Neural cell (in vitro differentiated cells): ENCODE data around the gene LARP7.

ENCODE experiments used
- EP300 ChIP-seq: fragments of 450-650 bp; conservative IDR thresholded peaks from 2 replicates; pipeline ENCODE4 v1.6.1; 2014; ENCODE audit warnings: antibody characterized with exemption, mild to moderate bottlenecking, moderate library complexity; ENCODE audit not compliant: poor library complexity, severe bottlenecking
- RAD21 ChIP-seq: fragments of 450-650 bp; conservative IDR thresholded peaks from 2 replicates; pipeline ENCODE4 v1.6.1; 2014; ENCODE audit warnings: antibody characterized with exemption, mild to moderate bottlenecking, moderate library complexity
- TF ChIP-seq, protein P1 (sequence below): fragments of 450-650 bp; IDR thresholded peaks from 2 replicates; pipeline ENCODE4 v1.5.1; 2014; ENCODE audit warnings: antibody characterized with exemption, mild to moderate bottlenecking, moderate library complexity; ENCODE audit not compliant: poor library complexity, severe bottlenecking

DNA sequence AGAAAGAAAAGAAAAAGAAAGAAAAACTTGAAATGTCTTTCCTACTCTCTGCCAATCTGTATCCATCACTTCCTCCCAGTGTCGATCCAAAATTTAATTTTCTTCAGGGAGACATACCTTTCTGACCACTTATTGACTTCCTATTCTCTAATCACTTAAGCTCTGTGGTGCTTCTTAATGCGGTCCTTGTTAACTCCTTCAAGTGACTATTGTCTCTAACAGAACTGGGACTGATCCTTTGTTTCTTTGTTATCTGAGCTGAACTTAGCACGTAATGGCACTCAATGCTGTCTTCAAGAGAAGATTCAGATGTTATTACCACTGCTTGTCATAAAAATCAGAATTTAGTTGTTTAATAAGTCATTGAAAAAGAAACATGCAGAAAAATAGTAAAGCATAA is 31.2 kb downstream of the LARP7 start:
- TF ChIP-seq, protein P1, sequence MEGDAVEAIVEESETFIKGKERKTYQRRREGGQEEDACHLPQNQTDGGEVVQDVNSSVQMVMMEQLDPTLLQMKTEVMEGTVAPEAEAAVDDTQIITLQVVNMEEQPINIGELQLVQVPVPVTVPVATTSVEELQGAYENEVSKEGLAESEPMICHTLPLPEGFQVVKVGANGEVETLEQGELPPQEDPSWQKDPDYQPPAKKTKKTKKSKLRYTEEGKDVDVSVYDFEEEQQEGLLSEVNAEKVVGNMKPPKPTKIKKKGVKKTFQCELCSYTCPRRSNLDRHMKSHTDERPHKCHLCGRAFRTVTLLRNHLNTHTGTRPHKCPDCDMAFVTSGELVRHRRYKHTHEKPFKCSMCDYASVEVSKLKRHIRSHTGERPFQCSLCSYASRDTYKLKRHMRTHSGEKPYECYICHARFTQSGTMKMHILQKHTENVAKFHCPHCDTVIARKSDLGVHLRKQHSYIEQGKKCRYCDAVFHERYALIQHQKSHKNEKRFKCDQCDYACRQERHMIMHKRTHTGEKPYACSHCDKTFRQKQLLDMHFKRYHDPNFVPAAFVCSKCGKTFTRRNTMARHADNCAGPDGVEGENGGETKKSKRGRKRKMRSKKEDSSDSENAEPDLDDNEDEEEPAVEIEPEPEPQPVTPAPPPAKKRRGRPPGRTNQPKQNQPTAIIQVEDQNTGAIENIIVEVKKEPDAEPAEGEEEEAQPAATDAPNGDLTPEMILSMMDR: no peak
- no peak for TF ChIP-seq RAD21
- no peak for TF ChIP-seq EP300
